GM12864 (cell line): Measurements from ENCODE around the gene OAS2.
"Not testable (repeated sequence)": the region's sequence is repeated elsewhere in the genome, so short reads cannot be mapped to it uniquely, and the experiment has no call there.

Experiments used
- DNase-seq: peaks from one replicate; pipeline ENCODE4 v3.0.0-alpha.2; 2011; ENCODE audit warnings: low read depth
- H3K4me3 ChIP-seq: 2 replicates; pipeline ENCODE4 v1.5.1; 2011; ENCODE audit warnings: mild to moderate bottlenecking, low read depth, low read length, control low read depth
- TF ChIP-seq, protein P1 (sequence below): IDR thresholded peaks from 2 replicates; pipeline ENCODE4 v1.5.1; 2011; ENCODE audit warnings: low read depth, mild to moderate bottlenecking, moderate library complexity, low read length, control low read depth, inconsistent platforms; ENCODE audit errors: missing control alignments

The OAS2 gene

DNA sequence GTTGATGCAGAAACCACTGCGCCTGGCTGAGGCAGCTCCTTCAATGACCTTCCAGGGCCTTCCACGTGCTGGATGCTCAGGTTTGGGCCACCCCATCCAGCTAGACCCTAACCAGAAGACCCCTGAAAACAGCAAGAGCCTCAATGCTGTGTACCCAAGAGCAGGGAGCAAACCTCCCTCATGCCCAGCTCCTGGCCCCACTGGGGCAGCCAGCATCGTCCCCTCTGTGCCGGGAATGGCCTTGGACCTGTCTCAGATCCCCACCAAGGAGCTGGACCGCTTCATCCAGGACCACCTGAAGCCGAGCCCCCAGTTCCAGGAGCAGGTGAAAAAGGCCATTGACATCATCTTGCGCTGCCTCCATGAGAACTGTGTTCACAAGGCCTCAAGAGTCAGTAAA, 29.5 kb upstream of the OAS2 start:
- H3K4me3 ChIP-seq, result no peak overlapping the region
- no peak for DNase-seq
- TF ChIP-seq, protein P1, sequence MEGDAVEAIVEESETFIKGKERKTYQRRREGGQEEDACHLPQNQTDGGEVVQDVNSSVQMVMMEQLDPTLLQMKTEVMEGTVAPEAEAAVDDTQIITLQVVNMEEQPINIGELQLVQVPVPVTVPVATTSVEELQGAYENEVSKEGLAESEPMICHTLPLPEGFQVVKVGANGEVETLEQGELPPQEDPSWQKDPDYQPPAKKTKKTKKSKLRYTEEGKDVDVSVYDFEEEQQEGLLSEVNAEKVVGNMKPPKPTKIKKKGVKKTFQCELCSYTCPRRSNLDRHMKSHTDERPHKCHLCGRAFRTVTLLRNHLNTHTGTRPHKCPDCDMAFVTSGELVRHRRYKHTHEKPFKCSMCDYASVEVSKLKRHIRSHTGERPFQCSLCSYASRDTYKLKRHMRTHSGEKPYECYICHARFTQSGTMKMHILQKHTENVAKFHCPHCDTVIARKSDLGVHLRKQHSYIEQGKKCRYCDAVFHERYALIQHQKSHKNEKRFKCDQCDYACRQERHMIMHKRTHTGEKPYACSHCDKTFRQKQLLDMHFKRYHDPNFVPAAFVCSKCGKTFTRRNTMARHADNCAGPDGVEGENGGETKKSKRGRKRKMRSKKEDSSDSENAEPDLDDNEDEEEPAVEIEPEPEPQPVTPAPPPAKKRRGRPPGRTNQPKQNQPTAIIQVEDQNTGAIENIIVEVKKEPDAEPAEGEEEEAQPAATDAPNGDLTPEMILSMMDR, result no peak

DNA sequence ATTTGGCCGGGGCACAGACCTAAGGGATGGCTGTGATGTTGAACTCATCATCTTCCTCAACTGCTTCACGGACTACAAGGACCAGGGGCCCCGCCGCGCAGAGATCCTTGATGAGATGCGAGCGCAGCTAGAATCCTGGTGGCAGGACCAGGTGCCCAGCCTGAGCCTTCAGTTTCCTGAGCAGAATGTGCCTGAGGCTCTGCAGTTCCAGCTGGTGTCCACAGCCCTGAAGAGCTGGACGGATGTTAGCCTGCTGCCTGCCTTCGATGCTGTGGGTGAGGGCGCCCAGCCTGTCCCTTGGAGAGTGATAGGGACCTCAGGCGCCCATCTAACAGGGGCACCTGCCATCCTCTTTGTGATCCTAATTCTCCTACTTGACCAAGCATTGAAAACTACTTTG, 27.6 kb upstream of the OAS2 start:
- TF ChIP-seq, protein P1, result no peak
- DNase-seq, result no peak
- no peak overlapping the region for H3K4me3 ChIP-seq

DNA sequence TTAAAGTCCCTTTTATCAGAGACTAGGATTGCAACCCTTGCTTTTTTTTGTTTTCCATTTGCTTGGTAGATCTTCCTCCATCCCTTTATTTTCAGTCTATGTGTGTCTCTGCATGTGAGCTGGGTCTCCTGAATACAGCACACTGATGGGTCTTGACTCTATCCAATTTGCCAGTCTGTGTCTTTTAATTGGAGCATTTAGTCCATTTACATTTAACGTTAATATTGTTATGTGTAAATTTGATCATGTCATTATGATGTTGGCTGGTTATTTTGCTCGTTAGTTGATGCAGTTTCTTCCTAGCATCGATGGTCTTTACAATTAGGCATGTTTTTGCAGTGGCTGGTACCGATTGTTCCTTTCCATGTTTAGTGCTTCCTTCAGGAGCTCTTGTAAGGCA, 21.2 kb upstream of the OAS2 start:
- not testable (repeated sequence) for H3K4me3 ChIP-seq, DNase-seq

DNA sequence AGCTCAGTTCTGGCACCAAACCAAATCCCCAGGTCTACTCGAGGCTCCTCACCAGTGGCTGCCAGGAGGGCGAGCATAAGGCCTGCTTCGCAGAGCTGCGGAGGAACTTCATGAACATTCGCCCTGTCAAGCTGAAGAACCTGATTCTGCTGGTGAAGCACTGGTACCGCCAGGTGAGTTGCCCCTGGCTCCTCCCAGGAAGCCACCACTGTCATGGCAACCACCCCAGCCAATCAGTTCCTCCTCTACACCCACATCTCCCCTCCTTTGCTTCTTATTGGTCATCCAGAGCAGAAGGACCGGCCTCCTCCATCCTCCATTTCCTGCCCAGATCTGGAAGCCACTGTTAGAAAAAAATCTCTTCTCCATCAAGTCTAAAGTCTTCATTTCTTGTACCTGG, 17.2 kb upstream of the OAS2 start:
- TF ChIP-seq, protein P1, result no peak
- no peak overlapping the region for H3K4me3 ChIP-seq
- no peak for DNase-seq

DNA sequence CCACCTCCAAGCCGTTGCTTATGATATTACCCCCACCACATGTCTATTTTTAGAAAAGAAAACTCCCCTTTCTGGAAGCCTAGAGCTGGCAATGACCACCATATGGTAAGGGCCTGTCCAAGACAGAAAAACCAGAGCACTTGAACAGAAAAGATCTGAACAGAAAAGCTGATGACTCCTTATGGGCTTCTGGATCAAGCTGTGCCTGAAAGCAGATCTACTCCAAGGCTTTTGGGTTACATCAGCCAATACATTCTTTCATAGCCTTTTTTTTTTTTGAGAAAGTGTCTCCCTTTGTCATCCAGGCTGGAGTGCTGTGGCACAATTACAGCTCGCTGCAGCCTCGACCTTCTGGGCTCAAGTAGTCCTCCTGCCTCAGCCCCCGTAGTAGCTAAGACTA, 16.8 kb upstream of the OAS2 start:
- TF ChIP-seq, protein P1, result no peak
- DNase-seq, result no peak
- no peak overlapping the region for H3K4me3 ChIP-seq

DNA sequence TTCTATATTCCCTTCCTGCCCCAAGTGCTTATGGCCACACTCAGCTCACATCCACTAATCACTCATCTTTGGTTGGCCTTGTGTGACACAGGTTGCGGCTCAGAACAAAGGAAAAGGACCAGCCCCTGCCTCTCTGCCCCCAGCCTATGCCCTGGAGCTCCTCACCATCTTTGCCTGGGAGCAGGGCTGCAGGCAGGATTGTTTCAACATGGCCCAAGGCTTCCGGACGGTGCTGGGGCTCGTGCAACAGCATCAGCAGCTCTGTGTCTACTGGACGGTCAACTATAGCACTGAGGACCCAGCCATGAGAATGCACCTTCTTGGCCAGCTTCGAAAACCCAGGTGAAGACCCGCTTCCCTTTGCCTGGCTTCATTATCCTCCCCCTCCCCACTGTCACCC, 15.8 kb upstream of the OAS2 start:
- DNase-seq, result no peak

DNA sequence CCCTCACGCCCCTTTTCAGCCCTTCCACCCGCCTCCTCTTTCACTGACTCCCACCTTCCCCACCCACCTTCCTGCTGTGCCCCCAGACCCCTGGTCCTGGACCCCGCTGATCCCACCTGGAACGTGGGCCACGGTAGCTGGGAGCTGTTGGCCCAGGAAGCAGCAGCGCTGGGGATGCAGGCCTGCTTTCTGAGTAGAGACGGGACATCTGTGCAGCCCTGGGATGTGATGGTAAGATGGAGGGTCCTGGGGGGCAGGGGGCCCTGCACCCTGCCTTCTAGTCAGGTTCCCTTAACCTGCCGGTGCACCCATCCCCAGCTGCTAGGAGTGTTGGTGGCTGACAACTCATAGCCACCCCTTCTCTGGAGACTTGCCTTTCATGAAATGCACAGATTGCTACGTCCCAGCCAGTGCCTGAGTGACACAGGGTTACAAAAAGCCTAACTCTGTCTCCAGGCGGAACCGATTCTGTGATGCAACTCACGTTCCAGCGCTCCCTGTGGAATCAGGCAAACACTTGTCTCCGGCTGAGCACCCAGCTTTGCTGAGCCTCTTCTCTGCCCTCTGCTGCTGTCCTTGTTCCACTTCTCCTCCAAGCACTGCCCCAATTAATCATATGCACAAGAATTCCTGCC, 15.0 kb upstream of the OAS2 start:
- TF ChIP-seq, protein P1, result no peak
- H3K4me3 ChIP-seq, result no peak overlapping the region
- no peak for DNase-seq

More for the DNA sequence above, 15.8 kb upstream of the OAS2 start:
- H3K4me3 ChIP-seq, result no peak overlapping the region
- TF ChIP-seq, protein P1, result no peak
